HG02840 (cell line): Measurements from ENCODE around the gene SEPHS2.
"Not testable (repeated sequence)": the region's sequence is repeated elsewhere in the genome, so short reads cannot be mapped to it uniquely, and the experiment has no call there.

Source experiments
- ATAC-seq: cut with Tn5 transposase; IDR thresholded peaks from one replicate; pipeline ENCODE4 v1.9.1; 2021; ENCODE audit warnings: mild to moderate bottlenecking, moderate library complexity, moderate number of reproducible peaks; ENCODE audit not compliant: unreplicated experiment, low FRiP score

SEPHS2 gene

GRCh38 chr16:30401768-30402425 is 43.8 kb downstream of the SEPHS2 start:
- ATAC-seq: no peak

GRCh38 chr16:30399435-30400186 is 46.1 kb downstream of the SEPHS2 start:
- no peak for ATAC-seq

- no peak for ATAC-seq
Measured at GRCh38 chr16:30398661-30399434, 46.8 kb downstream of the SEPHS2 start.

- no peak for ATAC-seq
Measured at GRCh38 chr16:30397776-30398660, 47.7 kb downstream of the SEPHS2 start.

DNA sequence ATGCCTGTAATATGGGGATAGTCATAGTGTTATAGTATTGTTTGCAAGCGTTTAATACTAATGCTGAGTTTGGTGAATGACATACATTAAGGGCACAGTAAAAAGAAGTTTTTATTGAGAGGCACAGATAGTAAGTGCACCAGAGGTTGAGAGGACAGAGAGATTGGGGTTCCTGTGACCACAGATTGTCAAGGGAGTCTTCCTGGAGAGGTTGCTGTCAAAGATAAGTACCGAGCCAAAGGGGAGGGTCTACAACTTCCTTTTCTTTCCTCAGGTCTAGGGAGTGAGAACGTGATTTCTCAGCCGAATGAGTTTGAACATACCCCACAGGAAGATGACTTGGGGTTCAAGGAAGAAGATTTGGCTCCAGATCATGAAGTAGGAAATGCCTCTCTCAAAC is 48.6 kb downstream of the SEPHS2 start:
- no peak for ATAC-seq

DNA sequence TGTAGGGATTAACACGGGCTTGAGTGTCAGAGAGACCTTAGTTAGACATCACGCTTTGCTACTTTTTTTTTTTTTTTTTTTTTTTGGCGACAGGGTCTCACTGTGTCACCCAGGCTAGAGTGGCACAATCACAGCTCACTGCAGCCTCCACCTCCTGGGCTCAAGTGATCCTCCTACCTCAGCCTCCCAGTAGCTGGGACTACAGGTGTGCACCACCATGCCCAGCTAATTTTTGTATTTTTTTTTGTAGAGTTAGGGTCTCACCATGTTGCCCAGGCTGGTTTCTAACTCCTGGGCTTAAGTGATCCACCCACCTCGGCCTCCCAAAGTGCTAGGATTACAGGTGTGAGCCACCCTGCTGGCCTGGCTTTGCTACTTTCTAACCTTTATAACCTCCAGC is 49.0 kb downstream of the SEPHS2 start:
- not testable (repeated sequence) for ATAC-seq

- ATAC-seq: peak; percentile 2
Measured at GRCh38 chr16:30395992-30396585, 49.6 kb downstream of the SEPHS2 start.

DNA sequence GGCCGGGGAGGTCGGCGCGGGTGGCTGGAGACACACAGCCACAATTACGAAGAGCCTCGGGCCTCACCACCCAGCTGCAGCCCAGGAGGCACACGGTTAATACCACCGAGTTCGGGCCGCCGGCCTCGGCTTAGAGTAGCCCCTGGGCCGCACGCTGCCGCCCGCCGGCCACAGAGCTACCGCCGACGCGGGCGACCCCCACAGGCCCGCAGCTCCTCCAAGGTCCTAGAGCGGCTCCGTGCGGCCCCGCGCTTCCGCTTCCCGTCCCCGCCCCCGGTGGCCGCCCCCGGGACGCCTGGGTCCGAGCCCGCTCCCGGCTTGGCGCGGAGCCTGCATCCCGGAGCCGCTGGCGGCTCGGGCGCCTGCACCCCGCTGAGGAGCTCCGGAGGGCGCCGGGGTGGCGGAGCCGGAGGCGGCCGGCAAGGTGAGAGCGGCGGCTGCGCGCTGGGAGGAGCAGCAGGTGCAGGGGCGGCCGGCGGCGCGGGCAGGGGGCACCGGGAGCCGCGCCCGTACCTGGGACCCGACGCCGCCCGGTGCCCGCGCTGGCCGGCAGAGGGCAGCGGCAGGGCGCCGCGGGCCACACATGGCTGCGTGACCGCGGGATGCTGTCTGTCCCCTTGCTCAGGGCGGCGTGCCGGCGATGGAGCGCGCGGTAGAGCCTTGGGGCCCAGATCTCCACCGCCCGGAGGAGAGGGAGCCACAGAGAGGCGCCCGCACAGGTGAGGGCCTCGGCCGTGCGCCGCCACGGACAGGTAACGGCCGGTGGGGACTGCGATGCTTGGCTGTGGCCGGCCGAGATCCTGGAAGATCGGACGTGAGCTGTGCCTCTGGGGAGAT is 50.3 kb downstream of the SEPHS2 start, which contains the start of gene ZNF48:
ZNF48 (plus strand) TSS at position 266 of the 837 bp plus-strand sequence; CDS start at position 641, 375 bp downstream.
- ATAC-seq: peak; percentile 77

DNA sequence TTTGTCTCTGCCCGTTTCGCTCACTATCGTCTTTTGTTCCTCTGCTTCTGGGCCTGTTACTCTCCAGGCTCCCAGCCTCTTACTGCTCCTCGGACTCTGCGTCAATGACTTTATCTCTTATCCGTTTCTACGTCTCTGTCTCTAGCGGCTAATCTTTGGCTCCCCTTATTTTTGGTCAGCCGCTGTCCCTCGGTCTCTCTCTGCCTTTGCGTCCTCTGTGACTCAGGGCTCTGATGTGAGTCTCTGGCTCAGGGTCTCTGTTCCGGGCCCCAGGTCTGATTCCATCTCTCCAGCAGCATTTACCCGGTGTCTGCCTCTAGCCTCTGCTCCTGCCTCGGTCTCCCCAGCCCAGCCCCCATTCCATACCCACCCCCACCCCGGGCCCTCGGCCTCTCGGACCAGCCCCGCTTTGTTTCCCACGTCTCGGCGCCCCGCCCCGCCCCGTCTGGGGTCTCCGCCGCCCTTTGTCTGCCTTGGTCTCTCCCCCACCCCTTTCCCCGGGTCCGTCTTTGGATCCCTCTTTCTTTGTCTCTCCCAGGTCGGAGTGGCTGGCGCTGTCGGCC is 51.0 kb downstream of the SEPHS2 start:
- no peak for ATAC-seq
